Endodermal cell (in vitro differentiated cells): ENCODE data around the gene CPSF7. TPM values are rescaled to one million over a fixed set of nuclear protein-coding genes. Genes with fewer than 3 reads are reported as not detected.

ENCODE experiments used
- DNase-seq: peaks from one replicate; pipeline ENCODE4 v3.0.0-alpha.2; 2017
- H3K27ac ChIP-seq: 2 replicates; pipeline ENCODE4 v1.5.1; 2013; ENCODE audit warnings: mild to moderate bottlenecking, low read depth, low read length, moderate library complexity
- H3K27me3 ChIP-seq: 2 replicates; pipeline ENCODE4 v1.6.1; 2013; ENCODE audit warnings: mild to moderate bottlenecking, low read length, moderate library complexity; ENCODE audit not compliant: insufficient read depth, control insufficient read depth, poor library complexity, severe bottlenecking
- H3K36me3 ChIP-seq: 2 replicates; pipeline ENCODE4 v1.7.0; 2013; ENCODE audit warnings: mild to moderate bottlenecking, low read length, moderate library complexity; ENCODE audit not compliant: control insufficient read depth, insufficient read depth
- H3K4me1 ChIP-seq: one replicate; pipeline ENCODE4 v1.7.0; 2013; ENCODE audit warnings: low read length; ENCODE audit not compliant: control insufficient read depth, insufficient read depth
- H3K4me3 ChIP-seq: 2 replicates; pipeline ENCODE4 v1.5.1; 2013; ENCODE audit warnings: mild to moderate bottlenecking, low read length, moderate library complexity
- H3K9ac ChIP-seq: 2 replicates; pipeline ENCODE4 v1.6.1; 2013; ENCODE audit warnings: mild to moderate bottlenecking, low read length, moderate library complexity; ENCODE audit not compliant: poor library complexity, severe bottlenecking; ENCODE audit errors: extremely low read depth
- H3K9me3 ChIP-seq: 2 replicates; pipeline ENCODE4 v1.6.1; 2013; ENCODE audit warnings: mild to moderate bottlenecking, low read length, moderate library complexity; ENCODE audit not compliant: control insufficient read depth
- H3K27ac Mint-ChIP-seq: 2 replicates; pipeline ENCODE4 v1.8.0; 2020; ENCODE audit warnings: mixed read lengths
- H3K27me3 Mint-ChIP-seq: 2 replicates; pipeline ENCODE4 v1.8.0; 2021; ENCODE audit warnings: mild to moderate bottlenecking, mixed read lengths; ENCODE audit not compliant: insufficient read depth
- H3K36me3 Mint-ChIP-seq: 2 replicates; pipeline ENCODE4 v1.8.0; 2020; ENCODE audit warnings: low read depth, mixed read lengths
- H3K4me1 Mint-ChIP-seq: 2 replicates; pipeline ENCODE4 v1.8.0; 2020; ENCODE audit warnings: mixed read lengths
- H3K4me3 Mint-ChIP-seq: 2 replicates; pipeline ENCODE4 v1.8.0; 2020; ENCODE audit warnings: mild to moderate bottlenecking, moderate library complexity, mixed read lengths
- H3K9me3 Mint-ChIP-seq: 2 replicates; pipeline ENCODE4 v1.8.0; 2020; ENCODE audit warnings: mild to moderate bottlenecking, mixed read lengths
- CTCF ChIP-seq: fragments of 200-600 bp; sonication (generic); conservative IDR thresholded peaks from 2 replicates; pipeline ENCODE4 v1.5.0; 2021; ENCODE audit warnings: antibody characterized with exemption, mild to moderate bottlenecking
- WGBS, 2 experiments: methylation state at CpG; one replicate each; pipeline versions ENCODE4 v1.1.5 to v1.1.7; 2013; ENCODE audit warnings: missing lambda C conversion rate in 2 of 2, mixed read lengths in 1 of 2; ENCODE audit not compliant: insufficient coverage in 1 of 2, insufficient read length in 1 of 2; 5-methylcytosine and 5-hydroxymethylcytosine counted together
- total RNA-seq, 2 donors: library from RNA; stranded (reverse); fragmentation: NEBNext Ultra II Directional in 1 of 2; extraction: Animal tissue kit (Norgen Biotek cat#: 25700) in 1 of 2; gene quantifications; 2 replicates in 1 of 2; 3 replicates in 1 of 2; pipeline ENCODE4 v1.2.1, GENCODE V29; 2021

Gene CPSF7
- total RNA-seq, 2 donors from 2014 or later, result 108 to 117 TPM

- TF ChIP-seq CTCF, result no peak
- no peak overlapping the region for H3K4me3 Mint-ChIP-seq
- Histone ChIP-seq H3K9ac (no peak overlapping the region), H3K9me3 (no peaks in the 10 kb centered on the region), H3K4me1 (no peaks in the 10 kb centered on the region), H3K36me3 (peaks cover 79% of the 10 kb centered on the region), H3K27ac (peak overlapping the region; percentile 55), H3K27me3 (no peaks in the 10 kb centered on the region), H3K4me3 (no peak overlapping the region)
- WGBS, 2 experiments, result 88 to 97% methylated on average over 3 to 4 of the region's 4 CpGs
- H3K4me1 Mint-ChIP-seq, result peaks cover 1% of the 10 kb centered on the region
- H3K36me3 Mint-ChIP-seq, result peaks cover 74% of the 10 kb centered on the region
- peak overlapping the region; percentile 84 for H3K27ac Mint-ChIP-seq
- no peaks in the 10 kb centered on the region for H3K27me3 Mint-ChIP-seq
- no peaks in the 10 kb centered on the region for H3K9me3 Mint-ChIP-seq
- no peak for DNase-seq
Observed at GRCh38 chr11:61445516-61445915, 15.7 kb upstream of the CPSF7 start.

- no peak overlapping the region for H3K27ac ChIP-seq
- H3K36me3 ChIP-seq, result peaks cover 90% of the 10 kb centered on the region
- H3K4me1 ChIP-seq, result no peaks in the 10 kb centered on the region
- no peak for DNase-seq
- H3K9me3 ChIP-seq, result no peaks in the 10 kb centered on the region
- Mint-ChIP-seq H3K36me3 (peaks cover 85% of the 10 kb centered on the region), H3K9me3 (no peaks in the 10 kb centered on the region), H3K27me3 (no peaks in the 10 kb centered on the region), H3K27ac (no peak overlapping the region), H3K4me1 (peaks cover 1% of the 10 kb centered on the region), H3K4me3 (no peak overlapping the region)
- no peak overlapping the region for H3K9ac ChIP-seq
- no peak for TF ChIP-seq CTCF
- no peaks in the 10 kb centered on the region for H3K27me3 ChIP-seq
- no peak overlapping the region for H3K4me3 ChIP-seq
- WGBS, 2 experiments, result 94 to 95% methylated on average over 6 of the region's 6 CpGs
Observed at GRCh38 chr11:61442616-61443015, 12.8 kb upstream of the CPSF7 start.

GRCh38 chr11:61439615-61440014 lies 9.8 kb upstream of the CPSF7 start:
- Histone ChIP-seq H3K4me3 (no peak overlapping the region), H3K27ac (no peak overlapping the region), H3K9ac (no peak overlapping the region), H3K36me3 (peaks cover 82% of the 10 kb centered on the region), H3K9me3 (no peaks in the 10 kb centered on the region), H3K27me3 (no peaks in the 10 kb centered on the region), H3K4me1 (no peaks in the 10 kb centered on the region)
- Mint-ChIP-seq H3K27ac (no peak overlapping the region), H3K27me3 (no peaks in the 10 kb centered on the region), H3K36me3 (peaks cover 86% of the 10 kb centered on the region), H3K4me3 (no peak overlapping the region), H3K9me3 (no peaks in the 10 kb centered on the region), H3K4me1 (peaks cover 5% of the 10 kb centered on the region)
- WGBS, 2 experiments, result 94 to 100% methylated on average over 1 of the region's 1 CpG
- no peak for TF ChIP-seq CTCF
- DNase-seq, result no peak
